WTC11 (cell line): ENCODE measurements around the gene TARBP1. TPM values are rescaled to one million over a fixed set of nuclear protein-coding genes. Genes with fewer than 3 reads are reported as not detected.

ENCODE experiments used
- ATAC-seq: fragments of 200-7000 bp; cut with Tn5 transposase; 2 replicates; pipeline ENCODE4 v1.10.0; 2021; ENCODE audit warnings: mild to moderate bottlenecking, moderate library complexity
- CTCF ChIA-PET: fragments of 300-600 bp; sonication (Branson Sonifier 250); formaldehyde crosslinking; loops from one replicate; lab custom pipeline; 2021; ENCODE audit warnings: antibody characterized with exemption; lab: Charles Lee
- POLR2A ChIA-PET: fragments of 350-600 bp; sonication (Branson Sonifier 250); formaldehyde crosslinking; loops from one replicate; lab custom pipeline; 2021; ENCODE audit warnings: antibody characterized with exemption; lab: Charles Lee
- DNase-seq: peaks from one replicate; pipeline ENCODE4 v3.0.0; 2021; ENCODE audit warnings: low spot score
- H3K27ac Mint-ChIP-seq: 2 replicates; pipeline ENCODE4 v1.8.0; 2021; ENCODE audit warnings: mixed read lengths
- H3K27me3 Mint-ChIP-seq: 2 replicates; pipeline ENCODE4 v1.8.0; 2021; ENCODE audit warnings: low read depth, mild to moderate bottlenecking, moderate library complexity, mixed read lengths
- H3K36me3 Mint-ChIP-seq: 2 replicates; pipeline ENCODE4 v1.8.0; 2021; ENCODE audit warnings: mixed read lengths
- H3K4me1 Mint-ChIP-seq: 2 replicates; pipeline ENCODE4 v1.8.0; 2022; ENCODE audit warnings: mixed read lengths
- H3K4me3 Mint-ChIP-seq: 2 replicates; pipeline ENCODE4 v1.8.0; 2021; ENCODE audit warnings: mild to moderate bottlenecking, moderate library complexity, mixed read lengths
- H3K9me3 Mint-ChIP-seq: 2 replicates; pipeline ENCODE4 v1.8.0; 2021; ENCODE audit warnings: mixed read lengths
- E2F1 ChIP-seq: sonication (generic); formaldehyde crosslinking; IDR thresholded peaks from 2 replicates; pipeline ENCODE4 v1.8.0; 2022; ENCODE audit warnings: mild to moderate bottlenecking, missing genetic modification reagents
- ELF4 ChIP-seq: sonication (generic); formaldehyde crosslinking; IDR thresholded peaks from 2 replicates; pipeline ENCODE4 v1.8.1; 2022; ENCODE audit warnings: low read depth, mild to moderate bottlenecking, moderate library complexity, missing genetic modification reagents
- ESRRA ChIP-seq: sonication (generic); formaldehyde crosslinking; IDR thresholded peaks from 2 replicates; pipeline ENCODE4 v1.8.1; 2022; ENCODE audit warnings: mild to moderate bottlenecking, missing genetic modification reagents, borderline replicate concordance
- ETV6 ChIP-seq: sonication (generic); formaldehyde crosslinking; IDR thresholded peaks from 2 replicates; pipeline ENCODE4 v1.8.1; 2022; ENCODE audit warnings: mild to moderate bottlenecking, missing genetic modification reagents
- JUN ChIP-seq: sonication (generic); formaldehyde crosslinking; IDR thresholded peaks from 2 replicates; pipeline ENCODE4 v1.8.0; 2023; ENCODE audit warnings: mild to moderate bottlenecking, missing genetic modification reagents
- KAT7 ChIP-seq: sonication (generic); formaldehyde crosslinking; IDR thresholded peaks from 2 replicates; pipeline ENCODE4 v1.8.1; 2023; ENCODE audit warnings: missing genetic modification reagents, mild to moderate bottlenecking, borderline replicate concordance
- MYBL2 ChIP-seq: sonication (generic); formaldehyde crosslinking; IDR thresholded peaks from 2 replicates; pipeline ENCODE4 v1.8.1; 2023; ENCODE audit warnings: mild to moderate bottlenecking, moderate library complexity, missing genetic modification reagents
- RELA ChIP-seq: sonication (generic); formaldehyde crosslinking; IDR thresholded peaks from 2 replicates; pipeline ENCODE4 v1.8.1; 2022; ENCODE audit warnings: missing genetic modification reagents, mild to moderate bottlenecking, borderline replicate concordance
- RORB ChIP-seq: fragments of 250-450 bp; sonication (Bioruptor Pico); IDR thresholded peaks from 2 replicates; pipeline ENCODE4 v1.9.0; 2021; ENCODE audit warnings: mild to moderate bottlenecking
- SP1 ChIP-seq: sonication (generic); formaldehyde crosslinking; conservative IDR thresholded peaks from 2 replicates; pipeline ENCODE4 v1.8.1; 2022; ENCODE audit warnings: missing genetic modification reagents
- STAT6 ChIP-seq: sonication (generic); formaldehyde crosslinking; conservative IDR thresholded peaks from 2 replicates; pipeline ENCODE4 v1.8.1; 2023; ENCODE audit warnings: mild to moderate bottlenecking, low read depth, missing genetic modification reagents, moderate library complexity
- TCF7 ChIP-seq: sonication (generic); formaldehyde crosslinking; IDR thresholded peaks from 2 replicates; pipeline ENCODE4 v1.8.0; 2022; ENCODE audit warnings: mild to moderate bottlenecking, low read depth, missing genetic modification reagents, moderate library complexity
- ZNF396 ChIP-seq: fragments of 250-450 bp; sonication (Bioruptor Pico); IDR thresholded peaks from 2 replicates; pipeline ENCODE4 v1.8.0; 2021; ENCODE audit warnings: mild to moderate bottlenecking, moderate library complexity, borderline replicate concordance
- ZNF512 ChIP-seq: sonication (generic); formaldehyde crosslinking; IDR thresholded peaks from 2 replicates; pipeline ENCODE4 v1.8.1; 2022; ENCODE audit warnings: missing genetic modification reagents, borderline replicate concordance
- total RNA-seq: library from RNA; stranded (reverse); gene quantifications from 3 replicates; pipeline ENCODE4 v1.2.3, GENCODE V29; 2021
- TF ChIP-seq, protein P1 (sequence below): fragments of 250-450 bp; sonication (Bioruptor Pico); IDR thresholded peaks from 2 replicates; pipeline ENCODE4 v2.1.2; 2022; ENCODE audit warnings: mild to moderate bottlenecking, moderate library complexity
- TF ChIP-seq, protein P2 (sequence below): sonication (generic); formaldehyde crosslinking; IDR thresholded peaks from 2 replicates; pipeline ENCODE4 v1.8.1; 2022; ENCODE audit warnings: low read depth, missing genetic modification reagents, borderline replicate concordance
- TF ChIP-seq, protein P3 (sequence below): sonication (generic); formaldehyde crosslinking; IDR thresholded peaks from 2 replicates; pipeline ENCODE4 v1.8.0; 2023; ENCODE audit warnings: mild to moderate bottlenecking, missing genetic modification reagents
- TF ChIP-seq, protein P4 (sequence below): fragments of 250-450 bp; sonication (Bioruptor Pico); IDR thresholded peaks from 2 replicates; pipeline ENCODE4 v1.9.0; 2021; ENCODE audit warnings: mild to moderate bottlenecking, borderline replicate concordance

Gene TARBP1
- total RNA-seq, 1 experiment from 2014 or later: 24.0 TPM

DNA sequence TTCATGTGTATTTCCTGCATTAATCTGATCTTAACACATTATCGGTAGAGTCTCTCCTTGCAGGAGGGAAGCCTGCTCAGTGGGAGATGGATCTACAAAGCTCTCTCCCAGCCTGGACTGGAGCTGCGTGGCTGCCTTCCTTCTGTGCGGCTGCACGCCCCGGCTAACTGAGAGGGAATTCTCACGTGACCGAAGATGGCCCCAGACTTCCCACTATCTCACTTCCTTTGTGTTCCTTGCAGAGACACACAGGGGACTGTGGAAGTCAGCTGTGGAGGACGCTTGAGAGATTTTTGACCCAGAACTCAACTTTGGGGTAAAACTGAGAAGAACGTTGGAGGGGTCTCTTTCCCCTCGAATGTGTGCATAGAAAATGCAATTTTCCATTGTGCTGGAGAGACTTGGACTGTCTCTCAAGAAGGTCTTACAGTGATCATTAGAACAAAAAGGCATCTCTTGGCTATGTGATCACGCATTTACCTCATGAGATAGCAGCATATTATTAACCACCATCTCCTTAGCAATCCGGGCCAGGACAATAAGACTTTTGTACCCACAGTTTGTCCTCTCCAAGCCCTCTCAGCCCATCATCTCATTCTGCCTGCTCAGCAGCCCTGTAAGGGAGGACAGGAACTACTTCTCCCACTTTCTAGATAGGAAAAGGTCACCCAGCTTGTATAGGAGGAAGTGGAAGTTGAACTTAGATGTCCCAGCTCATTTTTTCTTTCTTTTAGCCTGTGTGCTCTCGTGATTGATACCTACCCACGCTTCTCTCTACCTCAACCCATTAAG, 49.3 kb upstream of the TARBP1 start:
- peaks cover 23% of the 10 kb centered on the region for H3K4me1 Mint-ChIP-seq
- no peaks in the 10 kb centered on the region for H3K9me3 Mint-ChIP-seq
- DNase-seq: no peak
- ChIA-PET POLR2A (no interaction called here), CTCF (interaction anchor here (0.6 to 1.7 kb wide), 3 partner anchors 29 to 564 kb away, joined by 3 to 4 read pairs (median 3); no protein-coding TSS in a partner anchor)
- H3K36me3 Mint-ChIP-seq: no peaks in the 10 kb centered on the region
- ATAC-seq: no peak
- H3K4me3 Mint-ChIP-seq: no peak overlapping the region
- H3K27ac Mint-ChIP-seq: no peak overlapping the region
- H3K27me3 Mint-ChIP-seq: peaks cover 2% of the 10 kb centered on the region; the same call in 1 of the 2 replicates
- TF ChIP-seq ESRRA (CRISPR knock-in tag) (no peak), KAT7 (CRISPR knock-in tag) (no peak), TCF7 (CRISPR knock-in tag) (no peak), JUN (CRISPR knock-in tag) (no peak), ELF4 (CRISPR knock-in tag) (no peak), ETV6 (no peak), SP1 (no peak), ZNF396 (CRISPR knock-in tag) (no peak), MYBL2 (CRISPR knock-in tag) (no peak), E2F1 (CRISPR knock-in tag) (no peak)
- TF ChIP-seq, protein P1, sequence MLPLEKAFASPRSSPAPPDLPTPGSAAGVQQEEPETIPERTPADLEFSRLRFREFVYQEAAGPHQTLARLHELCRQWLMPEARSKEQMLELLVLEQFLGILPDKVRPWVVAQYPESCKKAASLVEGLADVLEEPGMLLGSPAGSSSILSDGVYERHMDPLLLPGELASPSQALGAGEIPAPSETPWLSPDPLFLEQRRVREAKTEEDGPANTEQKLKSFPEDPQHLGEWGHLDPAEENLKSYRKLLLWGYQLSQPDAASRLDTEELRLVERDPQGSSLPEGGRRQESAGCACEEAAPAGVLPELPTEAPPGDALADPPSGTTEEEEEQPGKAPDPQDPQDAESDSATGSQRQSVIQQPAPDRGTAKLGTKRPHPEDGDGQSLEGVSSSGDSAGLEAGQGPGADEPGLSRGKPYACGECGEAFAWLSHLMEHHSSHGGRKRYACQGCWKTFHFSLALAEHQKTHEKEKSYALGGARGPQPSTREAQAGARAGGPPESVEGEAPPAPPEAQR: no peak

- Mint-ChIP-seq H3K4me1 (peaks cover 23% of the 10 kb centered on the region), H3K9me3 (no peaks in the 10 kb centered on the region), H3K36me3 (no peaks in the 10 kb centered on the region), H3K4me3 (no peak overlapping the region), H3K27me3 (no peaks in the 10 kb centered on the region), H3K27ac (no peak overlapping the region)
- ATAC-seq (no peak), DNase-seq (no peak)
- ChIA-PET CTCF (interaction anchor here (1.7 kb wide), 1 partner anchor 28 kb away, joined by 4 read pairs; no protein-coding TSS in a partner anchor), POLR2A (no interaction called here)
- TF ChIP-seq RELA (CRISPR knock-in tag) (no peak), ELF4 (CRISPR knock-in tag) (no peak), ZNF512 (CRISPR knock-in tag) (no peak), RORB (CRISPR knock-in tag) (no peak), ETV6 (no peak), STAT6 (CRISPR knock-in tag) (no peak)
- TF ChIP-seq, protein P2, sequence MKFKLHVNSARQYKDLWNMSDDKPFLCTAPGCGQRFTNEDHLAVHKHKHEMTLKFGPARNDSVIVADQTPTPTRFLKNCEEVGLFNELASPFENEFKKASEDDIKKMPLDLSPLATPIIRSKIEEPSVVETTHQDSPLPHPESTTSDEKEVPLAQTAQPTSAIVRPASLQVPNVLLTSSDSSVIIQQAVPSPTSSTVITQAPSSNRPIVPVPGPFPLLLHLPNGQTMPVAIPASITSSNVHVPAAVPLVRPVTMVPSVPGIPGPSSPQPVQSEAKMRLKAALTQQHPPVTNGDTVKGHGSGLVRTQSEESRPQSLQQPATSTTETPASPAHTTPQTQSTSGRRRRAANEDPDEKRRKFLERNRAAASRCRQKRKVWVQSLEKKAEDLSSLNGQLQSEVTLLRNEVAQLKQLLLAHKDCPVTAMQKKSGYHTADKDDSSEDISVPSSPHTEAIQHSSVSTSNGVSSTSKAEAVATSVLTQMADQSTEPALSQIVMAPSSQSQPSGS: no peak
- TF ChIP-seq, protein P3, sequence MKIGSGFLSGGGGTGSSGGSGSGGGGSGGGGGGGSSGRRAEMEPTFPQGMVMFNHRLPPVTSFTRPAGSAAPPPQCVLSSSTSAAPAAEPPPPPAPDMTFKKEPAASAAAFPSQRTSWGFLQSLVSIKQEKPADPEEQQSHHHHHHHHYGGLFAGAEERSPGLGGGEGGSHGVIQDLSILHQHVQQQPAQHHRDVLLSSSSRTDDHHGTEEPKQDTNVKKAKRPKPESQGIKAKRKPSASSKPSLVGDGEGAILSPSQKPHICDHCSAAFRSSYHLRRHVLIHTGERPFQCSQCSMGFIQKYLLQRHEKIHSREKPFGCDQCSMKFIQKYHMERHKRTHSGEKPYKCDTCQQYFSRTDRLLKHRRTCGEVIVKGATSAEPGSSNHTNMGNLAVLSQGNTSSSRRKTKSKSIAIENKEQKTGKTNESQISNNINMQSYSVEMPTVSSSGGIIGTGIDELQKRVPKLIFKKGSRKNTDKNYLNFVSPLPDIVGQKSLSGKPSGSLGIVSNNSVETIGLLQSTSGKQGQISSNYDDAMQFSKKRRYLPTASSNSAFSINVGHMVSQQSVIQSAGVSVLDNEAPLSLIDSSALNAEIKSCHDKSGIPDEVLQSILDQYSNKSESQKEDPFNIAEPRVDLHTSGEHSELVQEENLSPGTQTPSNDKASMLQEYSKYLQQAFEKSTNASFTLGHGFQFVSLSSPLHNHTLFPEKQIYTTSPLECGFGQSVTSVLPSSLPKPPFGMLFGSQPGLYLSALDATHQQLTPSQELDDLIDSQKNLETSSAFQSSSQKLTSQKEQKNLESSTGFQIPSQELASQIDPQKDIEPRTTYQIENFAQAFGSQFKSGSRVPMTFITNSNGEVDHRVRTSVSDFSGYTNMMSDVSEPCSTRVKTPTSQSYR (CRISPR knock-in tag): no peak
- TF ChIP-seq, protein P4, sequence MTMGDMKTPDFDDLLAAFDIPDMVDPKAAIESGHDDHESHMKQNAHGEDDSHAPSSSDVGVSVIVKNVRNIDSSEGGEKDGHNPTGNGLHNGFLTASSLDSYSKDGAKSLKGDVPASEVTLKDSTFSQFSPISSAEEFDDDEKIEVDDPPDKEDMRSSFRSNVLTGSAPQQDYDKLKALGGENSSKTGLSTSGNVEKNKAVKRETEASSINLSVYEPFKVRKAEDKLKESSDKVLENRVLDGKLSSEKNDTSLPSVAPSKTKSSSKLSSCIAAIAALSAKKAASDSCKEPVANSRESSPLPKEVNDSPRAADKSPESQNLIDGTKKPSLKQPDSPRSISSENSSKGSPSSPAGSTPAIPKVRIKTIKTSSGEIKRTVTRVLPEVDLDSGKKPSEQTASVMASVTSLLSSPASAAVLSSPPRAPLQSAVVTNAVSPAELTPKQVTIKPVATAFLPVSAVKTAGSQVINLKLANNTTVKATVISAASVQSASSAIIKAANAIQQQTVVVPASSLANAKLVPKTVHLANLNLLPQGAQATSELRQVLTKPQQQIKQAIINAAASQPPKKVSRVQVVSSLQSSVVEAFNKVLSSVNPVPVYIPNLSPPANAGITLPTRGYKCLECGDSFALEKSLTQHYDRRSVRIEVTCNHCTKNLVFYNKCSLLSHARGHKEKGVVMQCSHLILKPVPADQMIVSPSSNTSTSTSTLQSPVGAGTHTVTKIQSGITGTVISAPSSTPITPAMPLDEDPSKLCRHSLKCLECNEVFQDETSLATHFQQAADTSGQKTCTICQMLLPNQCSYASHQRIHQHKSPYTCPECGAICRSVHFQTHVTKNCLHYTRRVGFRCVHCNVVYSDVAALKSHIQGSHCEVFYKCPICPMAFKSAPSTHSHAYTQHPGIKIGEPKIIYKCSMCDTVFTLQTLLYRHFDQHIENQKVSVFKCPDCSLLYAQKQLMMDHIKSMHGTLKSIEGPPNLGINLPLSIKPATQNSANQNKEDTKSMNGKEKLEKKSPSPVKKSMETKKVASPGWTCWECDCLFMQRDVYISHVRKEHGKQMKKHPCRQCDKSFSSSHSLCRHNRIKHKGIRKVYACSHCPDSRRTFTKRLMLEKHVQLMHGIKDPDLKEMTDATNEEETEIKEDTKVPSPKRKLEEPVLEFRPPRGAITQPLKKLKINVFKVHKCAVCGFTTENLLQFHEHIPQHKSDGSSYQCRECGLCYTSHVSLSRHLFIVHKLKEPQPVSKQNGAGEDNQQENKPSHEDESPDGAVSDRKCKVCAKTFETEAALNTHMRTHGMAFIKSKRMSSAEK (CRISPR knock-in tag): no peak
Measured at GRCh38 chr1:234527346-234527745, 48.4 kb upstream of the TARBP1 start.
